Hepatocyte (in vitro differentiated cells): ENCODE results near the gene COL13A1.

Experiments used
- EZH2 ChIP-seq: fragments of 200-600 bp; sonication (generic); IDR thresholded peaks from 2 replicates; pipeline ENCODE4 v1.6.1; 2016; ENCODE audit warnings: antibody characterized with exemption, mild to moderate bottlenecking, borderline replicate concordance
- TF ChIP-seq, protein P1 (sequence below): fragments of 200-600 bp; sonication (generic); IDR thresholded peaks from 2 replicates; pipeline ENCODE4 v1.5.1; 2016; ENCODE audit warnings: antibody characterized with exemption, mild to moderate bottlenecking; ENCODE audit not compliant: poor library complexity

- TF ChIP-seq EZH2, result no peak
- TF ChIP-seq, protein P1, sequence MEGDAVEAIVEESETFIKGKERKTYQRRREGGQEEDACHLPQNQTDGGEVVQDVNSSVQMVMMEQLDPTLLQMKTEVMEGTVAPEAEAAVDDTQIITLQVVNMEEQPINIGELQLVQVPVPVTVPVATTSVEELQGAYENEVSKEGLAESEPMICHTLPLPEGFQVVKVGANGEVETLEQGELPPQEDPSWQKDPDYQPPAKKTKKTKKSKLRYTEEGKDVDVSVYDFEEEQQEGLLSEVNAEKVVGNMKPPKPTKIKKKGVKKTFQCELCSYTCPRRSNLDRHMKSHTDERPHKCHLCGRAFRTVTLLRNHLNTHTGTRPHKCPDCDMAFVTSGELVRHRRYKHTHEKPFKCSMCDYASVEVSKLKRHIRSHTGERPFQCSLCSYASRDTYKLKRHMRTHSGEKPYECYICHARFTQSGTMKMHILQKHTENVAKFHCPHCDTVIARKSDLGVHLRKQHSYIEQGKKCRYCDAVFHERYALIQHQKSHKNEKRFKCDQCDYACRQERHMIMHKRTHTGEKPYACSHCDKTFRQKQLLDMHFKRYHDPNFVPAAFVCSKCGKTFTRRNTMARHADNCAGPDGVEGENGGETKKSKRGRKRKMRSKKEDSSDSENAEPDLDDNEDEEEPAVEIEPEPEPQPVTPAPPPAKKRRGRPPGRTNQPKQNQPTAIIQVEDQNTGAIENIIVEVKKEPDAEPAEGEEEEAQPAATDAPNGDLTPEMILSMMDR, result no peak
Observed at GRCh38 chr10:69878038-69878437, 76.3 kb downstream of the COL13A1 start.
